Nucleus accumbens (tissue), 56 donors: Measurements from ENCODE around the gene PARM1.

Source experiments
- DNase-seq, 56 donors: peaks; one replicate each; lab custom pipeline; 2025; lab: John Stamatoyannopoulos, UW

The PARM1 gene, protein sequence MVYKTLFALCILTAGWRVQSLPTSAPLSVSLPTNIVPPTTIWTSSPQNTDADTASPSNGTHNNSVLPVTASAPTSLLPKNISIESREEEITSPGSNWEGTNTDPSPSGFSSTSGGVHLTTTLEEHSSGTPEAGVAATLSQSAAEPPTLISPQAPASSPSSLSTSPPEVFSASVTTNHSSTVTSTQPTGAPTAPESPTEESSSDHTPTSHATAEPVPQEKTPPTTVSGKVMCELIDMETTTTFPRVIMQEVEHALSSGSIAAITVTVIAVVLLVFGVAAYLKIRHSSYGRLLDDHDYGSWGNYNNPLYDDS

DNA sequence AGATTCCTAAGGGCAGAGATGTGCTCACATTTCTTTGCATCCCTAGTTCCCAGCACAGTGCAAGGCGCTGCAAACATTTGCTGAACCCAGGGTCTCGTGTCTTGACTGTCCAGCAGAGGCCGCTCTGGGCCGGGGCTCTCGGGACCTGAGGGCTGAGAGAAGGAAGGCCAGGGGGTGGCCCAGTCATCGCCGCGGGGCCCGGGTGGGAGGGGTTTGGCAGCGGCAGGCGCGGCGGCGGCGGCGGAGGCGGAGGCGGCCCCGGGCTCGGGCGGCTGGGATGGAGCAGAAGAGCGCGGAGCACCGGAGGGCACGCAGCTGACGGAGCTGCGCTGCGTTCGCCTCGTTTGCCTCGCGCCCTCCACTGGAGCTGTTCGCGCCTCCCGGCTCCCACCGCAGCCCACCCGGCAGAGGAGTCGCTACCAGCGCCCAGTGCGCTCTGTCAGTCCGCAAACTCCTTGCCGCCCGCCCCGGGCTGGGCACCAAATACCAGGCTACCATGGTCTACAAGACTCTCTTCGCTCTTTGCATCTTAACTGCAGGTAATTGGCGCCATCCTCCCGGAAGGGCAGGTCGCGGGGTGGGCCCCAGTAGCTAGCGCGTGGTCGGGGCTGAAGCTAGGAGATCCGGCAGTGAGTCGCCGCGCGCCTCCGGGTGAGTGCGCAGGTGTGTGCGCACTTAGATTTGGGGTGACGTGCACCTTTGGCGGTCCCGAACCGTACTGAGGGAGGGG is at the start of gene PARM1:
PARM1 (plus strand) TSS at position 285 of the 730 bp plus-strand sequence; CDS start at position 497, 212 bp downstream.
- peak; percentile 11 to 95 (median 81) for DNase-seq

GRCh38 chr4:74884266-74884665 is 48.6 kb upstream of the PARM1 start:
- no peak for DNase-seq

DNA sequence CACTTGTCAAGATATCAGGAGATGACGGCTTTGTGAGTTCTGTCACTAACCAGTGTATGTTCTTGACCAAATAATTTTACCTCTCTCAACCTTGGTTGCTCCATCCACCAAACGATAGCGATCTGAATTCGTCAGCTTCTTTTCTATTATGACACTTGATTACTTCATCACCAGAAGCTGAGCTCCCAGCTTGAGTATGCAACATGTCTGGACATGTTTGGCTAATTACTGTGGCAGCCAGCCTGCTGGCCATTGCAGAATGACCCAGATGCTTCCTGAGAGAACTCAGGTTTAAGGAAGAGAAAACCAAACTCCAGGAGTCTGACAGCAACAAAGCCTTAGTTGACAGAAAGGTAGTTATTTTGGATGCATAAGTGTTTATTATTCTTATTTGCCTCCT is 46.4 kb upstream of the PARM1 start:
- DNase-seq: peak in 1 of 56 donors; percentile 2

DNA sequence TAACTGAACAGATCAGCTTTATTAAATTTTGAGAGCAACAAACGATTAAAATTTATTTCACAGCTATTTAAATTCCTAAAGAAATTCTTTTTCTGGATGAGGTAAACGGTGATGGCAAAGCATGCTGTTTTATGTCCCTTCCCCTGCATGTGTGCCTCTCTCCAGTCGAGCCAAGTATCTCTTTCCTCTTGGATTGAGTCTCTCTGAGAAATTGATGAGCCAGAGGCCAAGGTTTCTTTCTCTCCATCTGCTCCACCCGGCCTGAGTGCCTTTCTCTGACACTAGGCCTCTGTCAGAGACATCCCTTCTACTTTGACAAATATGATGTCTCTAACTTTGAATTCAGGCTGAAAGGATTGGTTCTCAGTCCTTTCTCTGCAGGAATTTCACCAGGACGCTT is 42.6 kb upstream of the PARM1 start:
- no peak for DNase-seq

GRCh38 chr4:74891037-74891436 is 41.9 kb upstream of the PARM1 start:
- DNase-seq: no peak

GRCh38 chr4:74893171-74893570 is 39.7 kb upstream of the PARM1 start:
- no peak for DNase-seq

DNA sequence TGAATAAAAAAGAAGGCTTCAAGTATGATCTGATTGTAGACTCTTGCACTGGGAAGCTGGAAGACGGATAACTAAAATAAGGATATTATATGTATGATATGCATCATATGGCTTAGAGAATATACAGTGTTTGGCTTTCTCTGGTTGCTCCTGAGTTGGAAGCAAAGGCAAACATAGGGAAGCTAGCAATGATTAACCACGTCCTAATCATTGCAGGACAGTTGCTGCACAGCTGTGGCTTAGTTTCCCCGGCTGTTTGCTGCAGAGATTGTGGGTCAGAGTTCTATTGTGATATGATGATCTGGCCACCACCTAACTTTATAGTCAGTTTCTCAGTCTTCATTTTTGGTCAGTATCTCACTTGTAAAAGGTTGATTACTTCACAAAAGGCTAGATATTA is 36.3 kb upstream of the PARM1 start:
- DNase-seq: no peak

GRCh38 chr4:74897386-74897785 is 35.5 kb upstream of the PARM1 start:
- no peak for DNase-seq

- DNase-seq: no peak
These were observed 32.1 kb upstream of the PARM1 start for GRCh38 chr4:74900862-74901261.

DNA sequence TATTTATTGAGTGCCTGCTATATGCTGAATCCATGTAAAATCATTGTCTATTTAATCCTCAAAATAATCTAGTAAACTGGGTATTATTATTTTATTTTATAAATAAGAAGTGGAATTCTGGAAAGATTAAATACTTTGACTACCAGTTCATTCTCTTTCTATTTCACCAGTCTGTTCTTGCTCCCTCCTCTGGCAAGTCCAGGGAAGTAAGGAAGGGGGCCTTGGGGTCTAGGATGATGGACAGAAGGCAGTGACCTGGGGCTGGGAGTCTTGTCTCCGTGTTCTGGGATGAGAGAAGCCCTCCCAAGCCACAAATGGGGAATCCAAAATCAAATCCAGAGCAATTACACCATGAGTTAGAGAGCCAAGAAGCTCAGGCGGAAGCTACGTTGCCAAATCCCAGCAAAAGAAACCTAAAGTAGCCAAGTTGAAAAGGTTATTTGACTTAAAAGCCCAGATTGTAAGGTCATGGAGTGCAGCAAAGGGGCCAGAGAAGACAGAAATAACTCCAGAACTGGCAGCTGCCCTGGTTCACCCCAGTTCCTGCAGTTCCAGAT is 28.3 kb upstream of the PARM1 start:
- no peak for DNase-seq

GRCh38 chr4:74906771-74907170 is 26.1 kb upstream of the PARM1 start:
- DNase-seq: peak in 9 of 56 donors; percentile 0 to 25 (median 4)

DNA sequence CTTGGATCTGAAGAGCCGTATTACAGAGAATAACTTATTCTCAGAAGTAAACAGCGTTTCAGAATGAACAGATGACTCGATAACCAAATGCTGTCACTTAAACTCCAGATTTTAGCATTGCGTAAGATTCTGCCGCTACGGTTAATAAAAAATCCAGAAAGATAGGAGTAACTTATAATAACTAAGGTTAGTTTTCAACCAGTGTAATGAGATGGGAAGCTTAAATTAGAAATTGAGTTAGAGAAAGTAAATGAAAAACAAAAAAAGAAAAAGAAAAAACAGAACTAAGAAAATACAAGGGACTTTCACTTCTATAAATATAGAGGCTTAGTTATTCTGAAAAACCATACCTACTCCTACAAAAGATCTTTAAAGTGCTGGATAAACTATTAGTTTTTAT is 13.1 kb upstream of the PARM1 start:
- DNase-seq: no peak

DNA sequence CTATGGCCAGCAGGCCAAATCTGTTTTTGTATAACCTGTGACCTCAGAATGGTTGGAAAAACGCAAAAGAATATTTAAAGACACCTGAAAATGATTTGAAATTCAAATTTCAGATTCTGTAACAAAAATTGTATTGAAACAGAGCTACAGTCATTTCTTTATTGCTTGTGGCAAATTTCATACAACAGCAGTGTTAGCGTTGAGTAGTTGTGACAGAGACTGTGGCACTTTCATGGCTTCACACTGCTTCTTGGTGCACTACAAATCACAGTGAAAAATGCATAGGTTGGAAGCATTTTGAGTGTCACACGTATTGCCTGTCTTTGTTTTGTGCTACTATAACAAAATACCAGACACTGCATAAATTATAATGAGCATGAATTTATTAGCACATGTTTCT is 12.2 kb upstream of the PARM1 start:
- DNase-seq: no peak

- DNase-seq: no peak
These were observed 11.4 kb upstream of the PARM1 start for GRCh38 chr4:74921490-74921889.

GRCh38 chr4:74926007-74926406 is 6.9 kb upstream of the PARM1 start:
- no peak for DNase-seq

GRCh38 chr4:74930162-74930561 is 2.8 kb upstream of the PARM1 start:
- no peak for DNase-seq

DNA sequence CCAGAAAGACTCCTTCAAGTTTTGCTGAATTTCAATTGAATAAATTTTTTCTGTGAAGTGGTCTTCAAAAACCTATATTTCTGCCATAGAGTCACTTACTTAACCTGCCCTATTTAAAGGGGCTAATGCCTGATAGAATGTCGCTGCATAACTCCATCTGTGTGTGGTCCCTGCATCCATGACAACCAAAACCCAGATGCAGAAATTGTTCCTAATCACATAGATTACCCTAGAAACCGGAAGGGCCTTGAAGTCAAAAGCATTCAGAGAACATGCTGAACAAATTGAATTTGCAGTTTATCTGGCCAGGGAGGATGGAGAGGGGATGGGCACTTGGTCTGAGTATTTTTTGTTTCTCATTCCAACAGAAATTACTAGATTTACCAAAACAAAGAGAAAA is 1.5 kb upstream of the PARM1 start:
- DNase-seq: no peak

GRCh38 chr4:74932010-74932409 is 906 bp upstream of the PARM1 start:
- no peak for DNase-seq

DNA sequence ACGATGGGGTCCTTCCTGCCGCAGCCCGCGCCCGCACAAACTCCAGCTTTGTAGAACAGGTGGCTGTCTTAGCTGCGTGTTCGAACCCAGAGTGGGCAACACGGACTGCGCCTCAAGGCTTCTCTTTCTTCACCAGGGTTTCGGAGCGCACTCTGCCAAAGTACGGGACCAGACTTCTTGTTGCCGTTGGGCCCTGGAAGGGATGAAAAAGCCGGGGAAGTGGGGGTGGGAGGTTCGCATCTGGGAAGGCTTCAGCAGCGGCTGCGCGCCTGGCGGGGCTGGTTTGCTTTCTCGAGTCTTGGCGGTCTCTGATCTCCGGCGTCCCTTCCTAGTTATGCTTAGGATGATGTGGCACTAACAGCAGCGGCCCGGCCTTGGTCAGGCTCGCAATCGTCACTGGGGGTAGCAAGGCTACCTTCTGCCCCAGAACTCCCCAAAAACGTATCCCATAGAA is 673 bp downstream of the PARM1 start:
- peak in 23 of 56 donors; percentile 3 to 60 (median 28) for DNase-seq

DNA sequence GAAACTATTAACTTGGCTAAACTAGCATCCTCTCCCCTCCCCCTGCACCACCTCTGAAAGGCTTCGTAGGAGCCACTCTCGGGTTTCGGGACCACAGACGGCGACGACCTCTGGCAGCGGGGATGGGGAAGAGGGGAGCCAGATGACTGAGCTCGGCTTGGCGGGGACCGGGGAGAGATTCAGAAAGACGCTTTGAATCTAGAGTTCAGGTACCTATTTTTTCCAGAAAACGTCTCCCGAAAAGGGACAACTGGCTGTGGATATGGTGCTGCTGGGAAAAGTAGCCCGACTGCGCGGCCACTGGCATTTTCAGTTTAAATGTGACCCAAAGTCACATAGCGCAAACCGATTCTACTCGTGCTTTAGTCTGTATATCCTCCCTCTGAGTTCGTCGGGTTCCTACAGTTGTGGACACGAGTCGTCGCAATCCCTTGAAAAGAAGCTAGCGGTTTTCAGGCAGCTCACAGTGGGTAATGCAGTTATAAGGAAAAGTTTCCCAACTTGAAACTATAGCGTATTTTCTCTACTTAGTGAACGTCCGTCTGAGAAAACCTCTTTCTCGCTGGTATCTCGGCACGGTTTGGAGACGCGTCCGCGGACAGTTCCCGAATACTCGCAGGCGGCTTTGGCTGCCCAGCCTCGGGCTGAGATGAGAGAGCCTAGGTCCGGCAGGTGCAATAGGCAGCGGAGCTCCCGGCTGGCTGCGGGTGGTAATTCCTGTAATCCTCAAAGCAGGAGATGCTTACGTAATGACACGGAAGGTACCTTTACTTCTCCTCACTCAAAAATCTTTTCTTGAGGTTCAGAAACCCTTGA is 1.3 kb downstream of the PARM1 start:
- DNase-seq: peak in 32 of 56 donors; percentile 1 to 52 (median 23)

- DNase-seq: peak in 1 of 56 donors; percentile 2
These were observed 2.0 kb downstream of the PARM1 start for GRCh38 chr4:74934888-74935287.
